Activated CD4-positive, alpha-beta memory T cell treated with anti-CD3 and anti-CD28 coated beads for 36 hours (primary cell): Measurements from ENCODE around the gene SHISA8. TPM values are rescaled to one million over a fixed set of nuclear protein-coding genes. Genes with fewer than 3 reads are reported as not detected.

Source experiments
- CTCF ChIA-PET: fragments of 350-600 bp; sonication (Branson Sonifier 250); formaldehyde crosslinking; loops from one replicate; lab custom pipeline; 2021; ENCODE audit warnings: antibody characterized with exemption, inconsistent platforms; lab: Charles Lee
- POLR2A ChIA-PET: fragments of 350-600 bp; sonication (Branson Sonifier 250); formaldehyde crosslinking; loops from one replicate; lab custom pipeline; 2021; ENCODE audit warnings: antibody characterized with exemption; lab: Charles Lee
- DNase-seq: peaks from one replicate; pipeline ENCODE4 v3.0.0-alpha.2; 2020
- H3K27ac Mint-ChIP-seq: one replicate; pipeline ENCODE4 v1.8.0; 2021; ENCODE audit warnings: mixed read lengths
- H3K27me3 Mint-ChIP-seq: one replicate; pipeline ENCODE4 v1.8.0; 2021; ENCODE audit warnings: mixed read lengths
- H3K36me3 Mint-ChIP-seq: one replicate; pipeline ENCODE4 v1.8.0; 2021; ENCODE audit warnings: mixed read lengths
- H3K4me1 Mint-ChIP-seq: one replicate; pipeline ENCODE4 v1.8.0; 2021; ENCODE audit warnings: low read depth, mixed read lengths
- H3K4me3 Mint-ChIP-seq: one replicate; pipeline ENCODE4 v1.8.0; 2021; ENCODE audit warnings: mild to moderate bottlenecking, mixed read lengths
- H3K9me3 Mint-ChIP-seq: one replicate; pipeline ENCODE4 v1.8.0; 2021; ENCODE audit warnings: mixed read lengths
- intact Hi-C: fragments of 100-400 bp; cut with micrococcal nuclease; formaldehyde crosslinking; loops from one replicate; pipeline ENCODE4 v1.15.1; 2023
- microRNA-seq: library from miRNA; unstranded; fragments of <30 nt; microRNA quantifications from one replicate; pipeline ENCODE4 v1.2.0, GENCODE V29; 2022; ENCODE audit warnings: borderline number of aligned reads, borderline microRNAs expressed, borderline replicate concordance
- total RNA-seq, 2 experiments: library from RNA; stranded (reverse); gene quantifications; one replicate each; pipeline ENCODE4 v1.2.3, GENCODE V29; 2021

The SHISA8 gene
- total RNA-seq, 2 experiments from 2014 or later: 0.97 to 1.1 TPM

- Mint-ChIP-seq H3K9me3 (no peaks in the 10 kb centered on the region), H3K4me3 (peak overlapping the region; percentile 36)
These were observed 51.4 kb downstream of the SHISA8 start for GRCh38 chr22:41863472-41863871.

GRCh38 chr22:41862530-41863266 is 52.2 kb downstream of the SHISA8 start:
- POLR2A ChIA-PET: interaction anchor here (0.9 to 4.3 kb wide), 22 partner anchors 10 to 241 kb away, joined by 3 to 69 read pairs (median 5); partner anchors contain the start of genes CCDC134, CENPM, DESI1 and SMDT1
- CTCF ChIA-PET: interaction anchor here (0.6 to 2.8 kb wide), 17 partner anchors 10 to 581 kb away, joined by 3 to 29 read pairs (median 6); partner anchors contain the start of genes CENPM and SREBF2
- intact Hi-C loops: loop anchor here (1.0 kb wide), 5 partner anchors 11 to 81 kb away; no protein-coding TSS in a partner anchor
- Mint-ChIP-seq H3K9me3 (no peaks in the 10 kb centered on the region), H3K4me1 (peaks cover 74% of the 10 kb centered on the region), H3K4me3 (peak overlapping the region; percentile 66), H3K27ac (peak overlapping the region; percentile 99), H3K27me3 (no peaks in the 10 kb centered on the region), H3K36me3 (peaks cover 25% of the 10 kb centered on the region)
- DNase-seq: peak; percentile 81

More at GRCh38 chr22:41863472-41863871, 51.4 kb downstream of the SHISA8 start:
- no peak for DNase-seq
- ChIA-PET POLR2A (interaction anchor here (0.9 to 4.3 kb wide), 8 partner anchors 11 to 217 kb away, joined by 4 to 69 read pairs (median 27); partner anchors contain the start of genes CCDC134, SMDT1 and SREBF2), CTCF (interaction anchor here (1.0 to 2.8 kb wide), 7 partner anchors 10 to 166 kb away, joined by 3 to 29 read pairs (median 15); partner anchors contain the start of genes CENPM and SREBF2)
- Mint-ChIP-seq H3K27ac (peak overlapping the region; percentile 99), H3K4me1 (peaks cover 66% of the 10 kb centered on the region), H3K27me3 (no peaks in the 10 kb centered on the region), H3K36me3 (peaks cover 32% of the 10 kb centered on the region)
- intact Hi-C loops: no loop called here

- H3K27ac Mint-ChIP-seq: peak overlapping the region; percentile 99
- peak overlapping the region; percentile 66 for H3K4me3 Mint-ChIP-seq
- no peaks in the 10 kb centered on the region for H3K27me3 Mint-ChIP-seq
- H3K9me3 Mint-ChIP-seq: no peaks in the 10 kb centered on the region
- peak; percentile 74 for DNase-seq
- peaks cover 78% of the 10 kb centered on the region for H3K4me1 Mint-ChIP-seq
- intact Hi-C loops: loop anchor here (1.0 kb wide), 5 partner anchors 11 to 81 kb away; no protein-coding TSS in a partner anchor
- ChIA-PET CTCF (interaction anchor here (0.6 to 2.8 kb wide), 16 partner anchors 10 to 582 kb away, joined by 3 to 29 read pairs (median 6); partner anchors contain the start of genes CENPM and SREBF2), POLR2A (interaction anchor here (0.9 to 4.3 kb wide), 22 partner anchors 9 to 241 kb away, joined by 3 to 69 read pairs (median 5); partner anchors contain the start of genes CCDC134, CENPM, DESI1 and SMDT1)
- peaks cover 21% of the 10 kb centered on the region for H3K36me3 Mint-ChIP-seq
These were observed 52.7 kb downstream of the SHISA8 start for GRCh38 chr22:41862160-41862529.

Small RNA genes lying within 50 kb of the gene (microRNA-seq; reads per million reads assigned to microRNA genes)
- gene MIR33A: 130 reads per million, percentile 68 among the genes with 10 or more reads in this experiment

Other genes starting within 250 kb of the SHISA8 start
- 100 to 1,000 TPM; 236 to 242 TPM for gene SNU13, start 226.2 kb downstream of the SHISA8 start, total RNA-seq
- 10 to 100 TPM; 51.3 to 52.3 TPM for gene MEI1, start 215.6 kb downstream of the SHISA8 start, total RNA-seq
- gene CCDC134, start 114.4 kb downstream of the SHISA8 start, total RNA-seq: 10 to 100 TPM; 16.1 to 17.6 TPM
- gene SREBF2, start 82.0 kb downstream of the SHISA8 start, total RNA-seq: 100 to 1,000 TPM; 131 to 137 TPM
- gene TNFRSF13C, start 11.7 kb upstream of the SHISA8 start, total RNA-seq: 1 to 10 TPM; 3.2 to 5.0 TPM
- gene CENPM, start 32.1 kb upstream of the SHISA8 start, total RNA-seq: 100 to 1,000 TPM in 1 of 2 experiments, 10 to 100 TPM in 1; 99.9 to 106 TPM
- 1 to 10 TPM; 2.2 to 2.8 TPM for gene SEPTIN3, start 54.4 kb upstream of the SHISA8 start, total RNA-seq
- 1 to 10 TPM in 1 of 2 experiments, under 1 TPM in 1; 0.82 to 1.5 TPM for gene WBP2NL, start 83.7 kb upstream of the SHISA8 start, total RNA-seq
- 10 to 100 TPM; 28.9 to 30.5 TPM for gene NAGA, start 155.7 kb upstream of the SHISA8 start, total RNA-seq
- 1 to 10 TPM; 2.7 to 2.8 TPM for gene PHETA2, start 159.2 kb upstream of the SHISA8 start, total RNA-seq
- 10 to 100 TPM; 59.5 to 59.9 TPM for gene SMDT1, start 164.6 kb upstream of the SHISA8 start, total RNA-seq
- 100 to 1,000 TPM; 124 to 129 TPM for gene NDUFA6, start 175.7 kb upstream of the SHISA8 start, total RNA-seq
- gene CYP2D6, start 215.7 kb upstream of the SHISA8 start, total RNA-seq: 1 to 10 TPM; 1.5 to 1.9 TPM